Measurements from ENCODE around the gene BICC1.
"Not testable (repeated sequence)": the region's sequence is repeated elsewhere in the genome, so short reads cannot be mapped to it uniquely, and the experiment has no call there.

BICC1 gene

GRCh38 chr10:58586282-58587245 lies 73.9 kb downstream of the BICC1 start:
- no peak for DNase-seq
- intact Hi-C loops (cut with DNase I): no loop called here

GRCh38 chr10:58587676-58588075 lies 75.0 kb downstream of the BICC1 start:
- no peak for DNase-seq
- intact Hi-C loops (cut with DNase I): no loop called here

GRCh38 chr10:58588673-58589265 lies 76.1 kb downstream of the BICC1 start:
- peak in 25 of 42 donors; percentile 5 to 63 (median 27) for DNase-seq
- intact Hi-C loops (cut with DNase I): no loop called here

- DNase-seq: no peak
- intact Hi-C loops (cut with DNase I): no loop called here
These were observed 77.6 kb downstream of the BICC1 start for GRCh38 chr10:58590152-58590840.

GRCh38 chr10:58590924-58591323 lies 78.3 kb downstream of the BICC1 start:
- no peak for DNase-seq
- intact Hi-C loops (cut with DNase I): no loop called here

GRCh38 chr10:58593008-58593407 lies 80.3 kb downstream of the BICC1 start:
- intact Hi-C loops (cut with DNase I): no loop called here
- no peak for DNase-seq

GRCh38 chr10:58597211-58597610 lies 84.5 kb downstream of the BICC1 start:
- intact Hi-C loops (cut with DNase I); DNase-seq: not testable (repeated sequence)

- intact Hi-C loops (cut with DNase I): no loop called here
- no peak for DNase-seq
These were observed 87.4 kb downstream of the BICC1 start for GRCh38 chr10:58599927-58600553.

GRCh38 chr10:58608351-58608750 lies 95.7 kb downstream of the BICC1 start:
- no peak for DNase-seq
- intact Hi-C loops (cut with DNase I): no loop called here

GRCh38 chr10:58608826-58609531 lies 96.3 kb downstream of the BICC1 start:
- intact Hi-C loops (cut with DNase I): no loop called here
- no peak for DNase-seq

- intact Hi-C loops (cut with DNase I): no loop called here
- no peak for DNase-seq
These were observed 97.0 kb downstream of the BICC1 start for GRCh38 chr10:58609532-58610150.

- DNase-seq: peak in 33 of 42 donors; percentile 10 to 71 (median 34)
- intact Hi-C loops (cut with DNase I): no loop called here
These were observed 102.7 kb downstream of the BICC1 start for GRCh38 chr10:58615237-58615935.

GRCh38 chr10:58618158-58618676 lies 105.5 kb downstream of the BICC1 start:
- no peak for DNase-seq
- intact Hi-C loops (cut with DNase I): no loop called here

GRCh38 chr10:58621379-58622077 lies 108.9 kb downstream of the BICC1 start:
- intact Hi-C loops (cut with DNase I): no loop called here
- no peak for DNase-seq

- no peak for DNase-seq
- intact Hi-C loops (cut with DNase I): no loop called here
These were observed 109.6 kb downstream of the BICC1 start for GRCh38 chr10:58622246-58622645.

GRCh38 chr10:58625070-58625469 lies 112.4 kb downstream of the BICC1 start:
- intact Hi-C loops (cut with DNase I): no loop called here
- DNase-seq: no peak

- intact Hi-C loops (cut with DNase I): no loop called here
- DNase-seq: no peak
These were observed 114.7 kb downstream of the BICC1 start for GRCh38 chr10:58627392-58627791.

Data from head of caudate nucleus (tissue), 42 donors.